GM21526 (cell line): ENCODE results near the gene CDH6.
A peak's percentile ranks its signal among the peaks of the same experiment; 100 is the strongest.

Experiments
- ATAC-seq: cut with Tn5 transposase; IDR thresholded peaks from one replicate; pipeline ENCODE4 v1.9.1; 2021; ENCODE audit warnings: moderate library complexity; ENCODE audit not compliant: unreplicated experiment, low FRiP score

The CDH6 gene

GRCh38 chr5:31196309-31196708, 2.8 kb downstream of the CDH6 start:
- ATAC-seq, result no peak

GRCh38 chr5:31197183-31197582, 3.7 kb downstream of the CDH6 start:
- no peak for ATAC-seq

- ATAC-seq, result no peak
Measured at GRCh38 chr5:31204958-31205357, 11.5 kb downstream of the CDH6 start.

- ATAC-seq, result no peak
Measured at GRCh38 chr5:31208043-31208442, 14.6 kb downstream of the CDH6 start.

GRCh38 chr5:31209334-31209733, 15.8 kb downstream of the CDH6 start:
- ATAC-seq, result no peak

- ATAC-seq, result no peak
Measured at GRCh38 chr5:31211098-31211497, 17.6 kb downstream of the CDH6 start.

GRCh38 chr5:31213257-31213656, 19.8 kb downstream of the CDH6 start:
- ATAC-seq, result no peak

- ATAC-seq, result no peak
Measured at GRCh38 chr5:31213705-31214121, 20.2 kb downstream of the CDH6 start.

GRCh38 chr5:31214229-31214628, 20.7 kb downstream of the CDH6 start:
- ATAC-seq, result no peak

- ATAC-seq, result no peak
Measured at GRCh38 chr5:31215236-31215635, 21.8 kb downstream of the CDH6 start.

GRCh38 chr5:31217446-31217845, 24.0 kb downstream of the CDH6 start:
- ATAC-seq, result no peak

- ATAC-seq, result no peak
Measured at GRCh38 chr5:31218978-31219377, 25.5 kb downstream of the CDH6 start.

GRCh38 chr5:31221001-31221400, 27.5 kb downstream of the CDH6 start:
- ATAC-seq, result no peak

- no peak for ATAC-seq
Measured at GRCh38 chr5:31225118-31225517, 31.6 kb downstream of the CDH6 start.

GRCh38 chr5:31225613-31226012, 32.1 kb downstream of the CDH6 start:
- no peak for ATAC-seq

- no peak for ATAC-seq
Measured at GRCh38 chr5:31226651-31227050, 33.2 kb downstream of the CDH6 start.

- no peak for ATAC-seq
Measured at GRCh38 chr5:31229266-31229665, 35.8 kb downstream of the CDH6 start.

- ATAC-seq, result no peak
Measured at GRCh38 chr5:31231177-31231838, 37.8 kb downstream of the CDH6 start.

- peak; percentile 71 for ATAC-seq
Measured at GRCh38 chr5:31232273-31232888, 38.9 kb downstream of the CDH6 start.

GRCh38 chr5:31235381-31235780, 41.9 kb downstream of the CDH6 start:
- no peak for ATAC-seq

- ATAC-seq, result no peak
Measured at GRCh38 chr5:31236339-31236738, 42.9 kb downstream of the CDH6 start.

GRCh38 chr5:31237174-31237573, 43.7 kb downstream of the CDH6 start:
- ATAC-seq, result no peak
